Mesothelial cell of epicardium (in vitro differentiated cells): Measurements from ENCODE around the gene PRR19. TPM values are rescaled to one million over a fixed set of nuclear protein-coding genes. Genes with fewer than 3 reads are reported as not detected.

ENCODE experiments used
- DNase-seq, 2 experiments: peaks; one replicate each; pipeline ENCODE4 v3.0.0; 2021; ENCODE audit warnings: low spot score in 2 of 2; ENCODE audit not compliant: unreplicated experiment in 2 of 2
- H3K27ac Mint-ChIP-seq: 2 replicates; pipeline ENCODE4 v1.8.0; 2021; ENCODE audit warnings: mixed read lengths
- H3K27me3 Mint-ChIP-seq: 2 replicates; pipeline ENCODE4 v1.8.0; 2021; ENCODE audit warnings: low read depth, mixed read lengths
- H3K36me3 Mint-ChIP-seq: 2 replicates; pipeline ENCODE4 v1.8.0; 2021; ENCODE audit warnings: mixed read lengths
- H3K4me1 Mint-ChIP-seq: 2 replicates; pipeline ENCODE4 v1.8.0; 2021; ENCODE audit warnings: mixed read lengths
- H3K4me3 Mint-ChIP-seq: 2 replicates; pipeline ENCODE4 v1.8.0; 2021; ENCODE audit warnings: mild to moderate bottlenecking, moderate library complexity, mixed read lengths
- H3K9me3 Mint-ChIP-seq: 2 replicates; pipeline ENCODE4 v1.8.0; 2021; ENCODE audit warnings: mixed read lengths
- total RNA-seq: library from RNA; stranded (reverse); gene quantifications from 3 replicates; pipeline ENCODE4 v1.2.1, GENCODE V29; 2021
- TF ChIP-seq, protein P1 (sequence below): fragments of 200-600 bp; sonication (generic); IDR thresholded peaks from one replicate; pipeline ENCODE4 v1.5.0; 2021; ENCODE audit warnings: antibody characterized with exemption; ENCODE audit not compliant: unreplicated experiment

Gene PRR19
- total RNA-seq, 1 donor from 2014 or later = 1.7 TPM

DNA sequence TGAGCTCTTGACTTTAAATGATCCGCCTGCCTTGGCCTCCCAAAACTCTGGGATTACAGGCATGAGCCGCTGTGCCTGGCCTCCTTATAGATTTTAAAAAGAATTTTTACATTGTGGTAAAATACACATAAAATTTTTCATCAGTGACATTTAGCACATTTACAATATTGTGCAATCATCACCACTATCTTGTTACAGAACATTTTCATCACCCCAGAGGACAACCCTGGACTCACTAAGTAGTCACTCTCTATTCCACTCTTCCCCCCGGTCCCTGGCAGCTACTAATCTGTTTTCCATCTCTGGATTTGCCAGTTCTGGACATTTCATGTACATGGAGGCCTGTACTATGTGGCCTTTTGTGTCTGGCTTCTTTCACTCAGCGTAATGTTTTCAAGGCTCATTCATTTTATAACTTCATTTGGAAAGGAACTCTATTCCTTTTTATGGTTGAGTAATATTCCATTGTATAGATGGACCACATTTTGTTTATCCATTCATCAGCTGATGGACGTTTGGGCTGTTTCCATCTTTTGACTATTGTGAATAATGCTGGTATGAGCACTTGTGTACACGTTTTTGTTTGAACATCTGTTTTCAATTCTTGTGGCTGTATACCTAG, 43.4 kb downstream of the PRR19 start:
- Mint-ChIP-seq H3K27ac (no peak overlapping the region), H3K4me1 (peaks cover 3% of the 10 kb centered on the region), H3K27me3 (no peaks in the 10 kb centered on the region), H3K36me3 (peaks cover 18% of the 10 kb centered on the region), H3K9me3 (no peaks in the 10 kb centered on the region), H3K4me3 (no peak overlapping the region)
- TF ChIP-seq, protein P1, sequence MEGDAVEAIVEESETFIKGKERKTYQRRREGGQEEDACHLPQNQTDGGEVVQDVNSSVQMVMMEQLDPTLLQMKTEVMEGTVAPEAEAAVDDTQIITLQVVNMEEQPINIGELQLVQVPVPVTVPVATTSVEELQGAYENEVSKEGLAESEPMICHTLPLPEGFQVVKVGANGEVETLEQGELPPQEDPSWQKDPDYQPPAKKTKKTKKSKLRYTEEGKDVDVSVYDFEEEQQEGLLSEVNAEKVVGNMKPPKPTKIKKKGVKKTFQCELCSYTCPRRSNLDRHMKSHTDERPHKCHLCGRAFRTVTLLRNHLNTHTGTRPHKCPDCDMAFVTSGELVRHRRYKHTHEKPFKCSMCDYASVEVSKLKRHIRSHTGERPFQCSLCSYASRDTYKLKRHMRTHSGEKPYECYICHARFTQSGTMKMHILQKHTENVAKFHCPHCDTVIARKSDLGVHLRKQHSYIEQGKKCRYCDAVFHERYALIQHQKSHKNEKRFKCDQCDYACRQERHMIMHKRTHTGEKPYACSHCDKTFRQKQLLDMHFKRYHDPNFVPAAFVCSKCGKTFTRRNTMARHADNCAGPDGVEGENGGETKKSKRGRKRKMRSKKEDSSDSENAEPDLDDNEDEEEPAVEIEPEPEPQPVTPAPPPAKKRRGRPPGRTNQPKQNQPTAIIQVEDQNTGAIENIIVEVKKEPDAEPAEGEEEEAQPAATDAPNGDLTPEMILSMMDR = no peak
- no peak for DNase-seq

DNA sequence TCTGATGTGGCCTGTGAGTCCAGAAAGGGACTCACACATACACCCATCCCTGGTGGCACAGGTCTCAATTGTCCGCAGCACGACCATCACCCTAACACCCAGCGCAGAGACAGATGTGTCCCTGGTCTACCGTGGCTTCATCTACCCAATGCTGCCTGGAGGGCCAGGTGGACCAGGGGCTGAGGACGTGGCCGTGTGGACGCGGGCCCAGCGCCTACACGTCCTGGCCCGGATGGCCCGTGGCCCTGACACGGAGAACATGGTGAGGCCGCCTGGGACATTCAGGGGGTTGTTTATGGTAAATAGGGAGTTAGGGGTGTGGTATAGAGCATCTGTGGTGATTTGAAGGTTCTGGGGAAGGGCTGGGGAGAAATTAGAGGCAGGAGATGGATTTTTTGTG, 46.3 kb downstream of the PRR19 start:
- Mint-ChIP-seq H3K27ac (no peak overlapping the region), H3K27me3 (no peaks in the 10 kb centered on the region), H3K4me3 (no peak overlapping the region), H3K4me1 (peaks cover 3% of the 10 kb centered on the region), H3K9me3 (no peaks in the 10 kb centered on the region), H3K36me3 (peaks cover 23% of the 10 kb centered on the region)
- TF ChIP-seq, protein P1 = no peak
- DNase-seq = no peak

DNA sequence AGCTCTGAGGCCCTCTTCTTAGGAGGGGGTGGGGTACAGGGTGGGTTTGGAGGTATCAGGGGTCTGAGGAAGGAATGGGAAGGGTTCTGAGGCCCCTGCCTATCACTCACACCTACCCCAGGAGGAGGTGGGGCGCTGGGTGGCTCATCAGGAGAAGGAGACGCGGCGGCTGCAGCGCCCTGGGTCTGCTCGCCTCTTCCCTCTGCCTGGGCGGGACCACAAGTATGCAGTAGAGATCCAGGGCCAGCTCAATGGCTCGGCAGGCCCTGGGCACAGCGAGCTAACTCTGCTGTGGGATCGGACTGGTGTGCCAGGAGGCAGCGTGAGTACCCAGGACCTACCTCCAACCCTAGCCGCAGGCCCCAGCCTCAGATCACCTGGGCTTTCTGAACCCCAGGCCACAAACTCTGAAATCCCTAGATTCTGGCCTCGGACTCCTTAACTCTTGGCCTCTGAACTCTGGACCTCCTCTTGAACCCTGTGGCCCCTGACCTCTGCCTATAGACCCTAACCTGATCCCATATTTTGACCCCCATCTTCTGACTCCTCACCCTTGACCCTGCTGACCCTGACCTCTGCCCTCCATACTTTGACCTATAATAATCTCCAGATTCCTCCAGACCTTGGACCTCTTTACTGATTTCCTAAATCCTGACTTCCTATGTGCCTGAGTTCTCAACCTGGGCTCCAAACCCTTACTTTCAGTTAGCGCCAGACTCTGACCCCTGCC, 47.6 kb downstream of the PRR19 start:
- Mint-ChIP-seq H3K36me3 (peaks cover 22% of the 10 kb centered on the region), H3K27ac (no peak overlapping the region), H3K9me3 (no peaks in the 10 kb centered on the region), H3K4me1 (peaks cover 3% of the 10 kb centered on the region), H3K27me3 (no peaks in the 10 kb centered on the region), H3K4me3 (no peak overlapping the region)
- no peak for DNase-seq
- TF ChIP-seq, protein P1 = no peak

DNA sequence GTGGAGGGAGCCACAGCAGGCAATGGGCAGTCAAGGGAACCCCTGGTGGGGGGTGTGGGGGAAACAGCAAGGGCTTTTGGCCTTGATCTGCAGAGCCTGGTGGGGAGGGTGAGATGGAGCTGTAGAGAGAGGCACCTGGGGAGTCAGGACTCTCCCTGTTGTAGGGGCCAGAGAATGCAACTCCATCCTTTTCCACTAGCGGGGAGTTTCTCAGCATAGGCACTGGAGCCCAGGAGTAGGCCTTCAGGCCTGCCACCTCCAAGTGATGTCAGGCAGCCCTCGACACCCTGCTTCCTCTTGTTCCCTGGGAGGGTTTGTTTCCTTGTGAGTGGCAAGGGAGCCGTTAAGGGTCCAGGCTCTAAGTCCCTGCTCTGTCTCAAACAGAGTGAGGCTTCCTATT, 48.5 kb downstream of the PRR19 start:
- Mint-ChIP-seq H3K4me3 (no peak overlapping the region), H3K36me3 (peaks cover 18% of the 10 kb centered on the region), H3K27me3 (no peaks in the 10 kb centered on the region), H3K27ac (no peak overlapping the region), H3K4me1 (peaks cover 3% of the 10 kb centered on the region), H3K9me3 (no peaks in the 10 kb centered on the region)
- DNase-seq = no peak
- TF ChIP-seq, protein P1 = no peak

DNA sequence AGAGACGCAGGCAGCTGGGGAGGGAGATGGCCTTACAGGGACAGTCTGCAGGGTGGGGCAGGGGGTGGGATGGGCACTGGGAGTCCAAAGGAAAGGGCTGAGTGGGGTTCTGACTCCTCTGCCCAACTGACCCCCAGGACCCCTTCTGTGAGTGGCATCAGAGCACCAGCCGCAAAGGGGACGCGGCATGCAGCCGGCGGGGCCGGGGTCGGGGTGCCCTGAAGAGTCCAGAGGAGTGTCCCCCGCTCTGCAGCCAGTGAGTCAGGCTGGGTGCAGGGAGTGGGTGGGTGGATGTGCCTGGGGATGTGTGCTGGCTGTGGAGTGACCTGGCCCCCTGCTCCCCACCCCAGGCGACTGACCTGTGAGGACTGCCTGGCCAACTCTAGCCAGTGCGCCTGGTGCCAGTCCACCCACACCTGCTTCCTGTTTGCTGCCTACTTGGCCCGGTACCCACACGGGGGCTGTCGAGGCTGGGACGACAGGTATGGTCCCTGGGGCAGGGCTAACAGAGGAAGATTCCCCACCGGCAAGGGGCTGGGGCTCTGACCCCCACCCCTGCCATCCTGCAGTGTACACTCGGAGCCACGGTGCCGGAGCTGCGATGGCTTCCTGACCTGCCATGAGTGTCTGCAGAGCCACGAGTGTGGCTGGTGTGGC, 49.3 kb downstream of the PRR19 start:
- Mint-ChIP-seq H3K9me3 (no peaks in the 10 kb centered on the region), H3K27me3 (no peaks in the 10 kb centered on the region), H3K27ac (no peak overlapping the region), H3K36me3 (peaks cover 16% of the 10 kb centered on the region), H3K4me1 (peaks cover 3% of the 10 kb centered on the region), H3K4me3 (no peak overlapping the region)
- TF ChIP-seq, protein P1 = no peak
- no peak for DNase-seq
